GM19193 (cell line): Measurements from ENCODE around the gene CPLX1.

Experiments
- POLR2A ChIP-seq: IDR thresholded peaks from 4 replicates; pipeline ENCODE4 v1.6.1; 2011; ENCODE audit not compliant: insufficient read depth, insufficient read length; ENCODE audit errors: extremely low read depth

The CPLX1 gene

DNA sequence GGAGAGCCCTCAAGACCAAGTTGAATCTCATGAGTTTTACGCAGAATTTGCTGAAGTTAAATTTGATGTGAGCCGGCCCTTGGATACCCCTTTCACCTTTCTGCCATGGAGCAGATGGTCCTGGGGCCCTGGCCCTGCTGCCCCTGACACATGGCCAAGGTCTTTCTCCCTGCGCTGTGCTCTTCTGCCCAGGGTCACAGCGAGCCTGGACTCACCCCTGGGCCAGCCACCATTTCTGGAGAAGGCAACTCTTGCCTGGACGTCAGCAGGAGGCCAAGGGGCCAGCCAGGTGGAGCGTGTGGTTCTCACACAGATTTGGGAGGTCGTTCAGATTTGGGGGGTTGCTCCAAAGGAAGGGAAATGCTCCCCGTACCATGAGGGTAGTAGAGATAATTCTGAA, 90.3 kb downstream of the CPLX1 start:
- no peak for TF ChIP-seq POLR2A
